Smooth muscle cell (in vitro differentiated cells): ENCODE data around the gene CLDND2. TPM values are rescaled to one million over a fixed set of nuclear protein-coding genes. Genes with fewer than 3 reads are reported as not detected.

Source experiments
- DNase-seq: peaks from one replicate; lab custom pipeline; 2025; ENCODE audit not compliant: unreplicated experiment; lab: John Stamatoyannopoulos, UW
- H2AFZ ChIP-seq: fragments of 200-600 bp; sonication (generic); 2 replicates; pipeline ENCODE4 v1.6.0; 2016; ENCODE audit warnings: antibody characterized with exemption, low read depth, mild to moderate bottlenecking
- H3F3A ChIP-seq: fragments of 200-600 bp; sonication (generic); 2 replicates; pipeline ENCODE4 v1.6.0; 2017; ENCODE audit warnings: antibody characterized with exemption, low read depth
- H3K27ac ChIP-seq: fragments of 200-600 bp; sonication (generic); 2 replicates; pipeline ENCODE4 v1.5.1; 2016; ENCODE audit warnings: low read depth, mild to moderate bottlenecking
- H3K27me3 ChIP-seq: fragments of 200-600 bp; sonication (generic); 2 replicates; pipeline ENCODE4 v1.6.1; 2016; ENCODE audit warnings: low read depth, mild to moderate bottlenecking
- H3K36me3 ChIP-seq: fragments of 200-600 bp; sonication (generic); 2 replicates; pipeline ENCODE4 v1.5.1; 2016; ENCODE audit warnings: low read depth
- H3K4me1 ChIP-seq: fragments of 200-600 bp; sonication (generic); 2 replicates; pipeline ENCODE4 v1.5.1; 2016; ENCODE audit warnings: low read depth
- H3K4me2 ChIP-seq: fragments of 200-600 bp; sonication (generic); 2 replicates; pipeline ENCODE4 v1.6.0; 2016; ENCODE audit warnings: mild to moderate bottlenecking
- H3K4me3 ChIP-seq: fragments of 200-600 bp; sonication (generic); 2 replicates; pipeline ENCODE4 v1.5.1; 2016; ENCODE audit warnings: mild to moderate bottlenecking
- H3K79me2 ChIP-seq: fragments of 200-600 bp; sonication (generic); 2 replicates; pipeline ENCODE4 v1.6.0; 2016; ENCODE audit warnings: low read depth, mild to moderate bottlenecking
- H3K9ac ChIP-seq: fragments of 200-600 bp; sonication (generic); 2 replicates; pipeline ENCODE4 v1.6.0; 2016; ENCODE audit warnings: low read depth
- H3K9me3 ChIP-seq: fragments of 200-600 bp; sonication (generic); replicated peaks from 2 replicates; pipeline ENCODE4 v1.5.1; 2016; ENCODE audit warnings: low read depth
- H4K20me1 ChIP-seq: fragments of 200-600 bp; sonication (generic); 2 replicates; pipeline ENCODE4 v1.6.0; 2016; ENCODE audit warnings: low read depth
- WGBS: methylation state at CpG from one replicate; pipeline ENCODE4 v1.1.7; 2016; ENCODE audit warnings: low lambda C conversion rate; 5-methylcytosine and 5-hydroxymethylcytosine counted together
- polyA plus RNA-seq: library from polyadenylated mRNA; unstranded; fragments of >200 nt; fragmentation: Nextera tagmentation; extraction: Ambion mirVana; gene quantifications from 2 replicates; pipeline ENCODE4 v1.2.1, GENCODE V29; 2016
- total RNA-seq: library from RNA; depleted of rRNA; stranded (reverse); fragments of >200 nt; gene quantifications from 2 replicates; pipeline ENCODE4 v1.2.3, GENCODE V29; 2014
- TF ChIP-seq, protein P1 (sequence below): fragments of 200-600 bp; sonication (generic); IDR thresholded peaks from 2 replicates; pipeline ENCODE4 v1.5.1; 2017; ENCODE audit warnings: borderline replicate concordance, mild to moderate bottlenecking, antibody characterized with exemption; ENCODE audit not compliant: insufficient read depth, poor library complexity, severe bottlenecking

Gene CLDND2
- total and polyA plus RNA-seq, 2 experiments from 2014 or later = 1.4 TPM; not detected in 1

DNA sequence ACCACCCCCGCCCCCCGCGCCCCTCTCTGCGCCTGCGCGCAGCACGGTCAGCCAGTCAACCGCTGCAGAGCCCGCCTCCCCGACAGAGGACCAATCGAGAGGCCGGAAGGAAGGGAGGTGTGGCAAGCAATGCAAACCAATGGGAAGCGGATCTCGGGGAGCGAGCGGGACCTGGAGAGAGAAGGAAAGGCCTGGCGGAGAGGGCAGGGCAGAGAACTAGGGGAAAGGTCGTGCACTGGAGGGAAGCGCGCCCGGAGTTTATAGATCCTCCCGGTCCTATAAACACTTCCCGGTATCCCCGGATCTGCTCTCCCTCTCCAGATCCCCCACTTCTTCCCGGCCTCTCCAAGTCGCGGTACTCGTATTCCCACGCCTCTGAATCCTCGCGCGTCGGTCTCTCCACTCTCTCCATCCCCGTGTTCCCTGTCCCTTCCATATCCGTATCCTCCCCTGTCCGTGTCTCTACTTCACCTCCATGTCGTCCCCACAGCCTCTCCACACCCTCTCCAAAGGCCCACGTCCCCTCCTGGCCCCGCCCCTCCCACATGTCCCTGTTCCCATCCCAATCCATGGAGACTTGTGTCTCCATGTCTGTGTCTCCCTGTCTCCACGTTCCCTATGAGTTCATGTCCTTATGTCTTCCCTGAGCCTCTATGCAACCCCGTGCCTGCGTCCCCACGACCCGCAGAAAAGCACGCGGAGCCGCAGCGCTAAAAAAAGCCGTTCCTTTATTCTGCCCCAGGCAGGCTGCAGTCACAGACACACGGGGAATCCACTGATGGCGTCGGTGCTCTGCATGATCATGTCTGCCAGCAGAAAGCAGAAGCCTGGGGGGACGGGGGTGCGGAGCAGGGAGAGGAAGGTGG is 2.2 kb downstream of the CLDND2 start:
- Histone ChIP-seq H3K27me3 (no peaks in the 10 kb centered on the region), H3K79me2 (no peaks in the 10 kb centered on the region), H3K4me1 (peaks cover 22% of the 10 kb centered on the region), H3K36me3 (no peaks in the 10 kb centered on the region), H3K9me3 (no peaks in the 10 kb centered on the region), H3K9ac (peak overlapping the region; percentile 84), H3K4me3 (peak overlapping the region; percentile 93), H2AFZ (peak overlapping the region; percentile 63), H3K4me2 (peak overlapping the region; percentile 100), H3F3A (no peaks in the 10 kb centered on the region), H4K20me1 (no peaks in the 10 kb centered on the region), H3K27ac (peak overlapping the region; percentile 88)
- WGBS = under 1% methylated on average over 42 of the region's 54 CpGs
- TF ChIP-seq, protein P1, sequence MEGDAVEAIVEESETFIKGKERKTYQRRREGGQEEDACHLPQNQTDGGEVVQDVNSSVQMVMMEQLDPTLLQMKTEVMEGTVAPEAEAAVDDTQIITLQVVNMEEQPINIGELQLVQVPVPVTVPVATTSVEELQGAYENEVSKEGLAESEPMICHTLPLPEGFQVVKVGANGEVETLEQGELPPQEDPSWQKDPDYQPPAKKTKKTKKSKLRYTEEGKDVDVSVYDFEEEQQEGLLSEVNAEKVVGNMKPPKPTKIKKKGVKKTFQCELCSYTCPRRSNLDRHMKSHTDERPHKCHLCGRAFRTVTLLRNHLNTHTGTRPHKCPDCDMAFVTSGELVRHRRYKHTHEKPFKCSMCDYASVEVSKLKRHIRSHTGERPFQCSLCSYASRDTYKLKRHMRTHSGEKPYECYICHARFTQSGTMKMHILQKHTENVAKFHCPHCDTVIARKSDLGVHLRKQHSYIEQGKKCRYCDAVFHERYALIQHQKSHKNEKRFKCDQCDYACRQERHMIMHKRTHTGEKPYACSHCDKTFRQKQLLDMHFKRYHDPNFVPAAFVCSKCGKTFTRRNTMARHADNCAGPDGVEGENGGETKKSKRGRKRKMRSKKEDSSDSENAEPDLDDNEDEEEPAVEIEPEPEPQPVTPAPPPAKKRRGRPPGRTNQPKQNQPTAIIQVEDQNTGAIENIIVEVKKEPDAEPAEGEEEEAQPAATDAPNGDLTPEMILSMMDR = no peak
- DNase-seq = peak; percentile 89

DNA sequence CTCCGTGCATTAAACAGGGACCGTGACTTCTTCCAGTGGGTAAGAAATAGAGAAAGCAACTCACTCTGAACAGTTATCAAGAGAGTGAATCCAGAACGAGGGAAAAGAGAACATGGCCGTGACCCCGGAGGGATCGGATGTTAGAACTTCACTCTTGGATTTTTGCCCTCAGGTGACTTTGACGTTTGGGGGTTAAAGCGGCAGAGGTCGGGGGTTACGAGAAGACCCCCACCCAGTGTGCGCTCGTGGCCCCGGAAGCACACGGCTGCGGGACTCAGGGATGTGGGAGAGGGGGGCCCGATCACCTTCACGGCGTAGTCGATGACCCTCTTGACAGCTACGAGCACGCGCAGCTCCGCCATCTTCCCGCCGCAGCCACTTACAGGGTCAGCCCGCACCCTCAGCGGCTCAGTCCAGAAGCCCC is 2.8 kb downstream of the CLDND2 start, which contains the start of gene ETFB:
Gene ETFB (minus strand): TSS at position 424 of the 424 bp plus-strand sequence. CDS start 62 bp downstream, at position 362.
- Histone ChIP-seq H3K79me2 (no peaks in the 10 kb centered on the region), H3K9ac (peak within 1 kb of the TSS; percentile 87), H3K4me1 (peaks cover 22% of the 10 kb centered on the region), H3K27ac (peak within 1 kb of the TSS; percentile 88), H3K4me3 (peak within 1 kb of the TSS; percentile 93), H3K36me3 (no peaks in the 10 kb centered on the region), H2AFZ (peak within 1 kb of the TSS; percentile 89), H4K20me1 (no peaks in the 10 kb centered on the region), H3F3A (no peaks in the 10 kb centered on the region), H3K9me3 (no peaks in the 10 kb centered on the region), H3K27me3 (no peaks in the 10 kb centered on the region), H3K4me2 (peak within 1 kb of the TSS; percentile 100)
- TF ChIP-seq, protein P1 = no peak
- no peak for DNase-seq
- 4% methylated on average over 25 of the region's 27 CpGs for WGBS

DNA sequence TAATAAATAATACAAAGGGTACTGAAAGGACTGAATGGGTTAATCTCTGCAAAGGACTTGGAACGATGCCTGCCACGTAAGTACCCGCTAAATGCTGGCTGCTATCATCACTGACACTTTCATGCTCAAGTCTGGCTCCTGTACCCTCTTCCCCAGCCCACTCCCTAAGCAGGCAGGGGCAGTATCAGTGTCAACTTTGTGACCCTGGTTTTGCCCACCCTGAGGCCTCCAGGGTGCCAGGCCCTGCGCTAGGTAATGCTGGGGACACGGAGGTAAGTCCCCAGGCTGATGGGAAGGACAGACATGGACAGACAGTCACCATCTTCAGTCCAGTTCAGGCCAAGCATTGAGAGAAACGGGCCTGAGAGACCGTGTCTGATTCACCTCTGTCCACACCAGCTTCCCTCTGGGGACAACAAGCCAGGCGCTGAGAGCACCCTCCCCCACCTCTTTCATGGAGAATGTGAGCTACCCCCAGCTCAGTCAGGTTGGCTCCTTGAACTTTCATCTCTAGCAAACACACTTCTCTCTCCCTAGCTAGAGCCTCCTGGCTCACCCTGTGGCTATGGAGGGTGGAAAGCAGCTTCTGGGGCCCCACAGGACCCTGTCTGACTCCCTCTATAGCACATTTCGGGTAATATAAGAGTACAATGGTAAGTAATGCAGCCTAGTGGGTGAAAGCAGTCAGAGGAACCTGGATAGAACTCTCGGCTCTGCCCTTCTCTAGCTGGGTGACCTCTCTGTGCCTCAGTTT is 3.4 kb downstream of the CLDND2 start:
- peak overlapping the region; percentile 93 for H3K4me3 ChIP-seq
- no peaks in the 10 kb centered on the region for H3F3A ChIP-seq
- no peaks in the 10 kb centered on the region for H4K20me1 ChIP-seq
- H3K36me3 ChIP-seq = no peaks in the 10 kb centered on the region
- H3K27ac ChIP-seq = peak overlapping the region; percentile 58
- 22% methylated on average over 10 of the region's 10 CpGs for WGBS
- peaks cover 22% of the 10 kb centered on the region for H3K4me1 ChIP-seq
- H3K9ac ChIP-seq = peak overlapping the region; percentile 87
- TF ChIP-seq, protein P1 = no peak
- H3K27me3 ChIP-seq = no peaks in the 10 kb centered on the region
- DNase-seq = no peak
- H3K4me2 ChIP-seq = peak overlapping the region; percentile 100
- H3K9me3 ChIP-seq = no peaks in the 10 kb centered on the region
- no peaks in the 10 kb centered on the region for H3K79me2 ChIP-seq
- peak overlapping the region; percentile 89 for H2AFZ ChIP-seq
